ENCODE data around the gene SUPT3H. TPM values are rescaled to one million over a fixed set of nuclear protein-coding genes. Genes with fewer than 3 reads are reported as not detected.

The SUPT3H gene
- 7.1 TPM for total RNA-seq

GRCh38 chr6:45377554-45378333 is at the start of gene SUPT3H:
TSS of gene SUPT3H (minus strand) at chr6:45377934.
- Histone ChIP-seq H3K4me1 (ENCODE audit: insufficient read depth, low read length) (no peaks in the 10 kb centered on the region), H3K9me3 (ENCODE audit: low read depth, low read length) (no peaks in the 10 kb centered on the region), H3K4me3 (ENCODE audit: low read length) (peak within 1 kb of the TSS; percentile 75), H3K27me3 (ENCODE audit: insufficient read depth, low read length) (no peaks in the 10 kb centered on the region)

GRCh38 chr6:45426251-45426650 is 48.5 kb upstream of the SUPT3H start:
- Histone ChIP-seq H3K27me3 (ENCODE audit: insufficient read depth, low read length) (peaks cover 3% of the 10 kb centered on the region), H3K9me3 (ENCODE audit: low read depth, low read length) (no peaks in the 10 kb centered on the region), H3K4me3 (ENCODE audit: low read length) (no peak overlapping the region), H3K4me1 (ENCODE audit: insufficient read depth, low read length) (peaks cover 28% of the 10 kb centered on the region)

- Histone ChIP-seq H3K4me3 (ENCODE audit: low read length) (peak overlapping the region; percentile 79), H3K9me3 (ENCODE audit: low read depth, low read length) (no peaks in the 10 kb centered on the region), H3K4me1 (ENCODE audit: insufficient read depth, low read length) (peaks cover 45% of the 10 kb centered on the region), H3K27me3 (ENCODE audit: insufficient read depth, low read length) (peaks cover 16% of the 10 kb centered on the region)
Measured at GRCh38 chr6:45424451-45424861, 46.7 kb upstream of the SUPT3H start.

- no peaks in the 10 kb centered on the region for H3K9me3 ChIP-seq (ENCODE audit: low read depth, low read length)
- H3K27me3 ChIP-seq (ENCODE audit: insufficient read depth, low read length), result peaks cover 21% of the 10 kb centered on the region
- H3K4me1 ChIP-seq (ENCODE audit: insufficient read depth, low read length), result peaks cover 50% of the 10 kb centered on the region
- peak overlapping the region; percentile 79 for H3K4me3 ChIP-seq (ENCODE audit: low read length)
Measured at GRCh38 chr6:45423824-45424450, 46.2 kb upstream of the SUPT3H start.

GRCh38 chr6:45423111-45423823 is 45.5 kb upstream of the SUPT3H start:
- Histone ChIP-seq H3K4me1 (ENCODE audit: insufficient read depth, low read length) (peaks cover 50% of the 10 kb centered on the region), H3K4me3 (ENCODE audit: low read length) (peak overlapping the region; percentile 79), H3K27me3 (ENCODE audit: insufficient read depth, low read length) (peaks cover 28% of the 10 kb centered on the region), H3K9me3 (ENCODE audit: low read depth, low read length) (no peaks in the 10 kb centered on the region)

GRCh38 chr6:45422503-45423110 is 44.9 kb upstream of the SUPT3H start:
- peaks cover 46% of the 10 kb centered on the region for H3K4me1 ChIP-seq (ENCODE audit: insufficient read depth, low read length)
- peaks cover 31% of the 10 kb centered on the region for H3K27me3 ChIP-seq (ENCODE audit: insufficient read depth, low read length)

GRCh38 chr6:45421709-45422502 is 44.2 kb upstream of the SUPT3H start:
- Histone ChIP-seq H3K27me3 (ENCODE audit: insufficient read depth, low read length) (peaks cover 31% of the 10 kb centered on the region), H3K4me3 (ENCODE audit: low read length) (peak overlapping the region; percentile 79), H3K4me1 (ENCODE audit: insufficient read depth, low read length) (peaks cover 46% of the 10 kb centered on the region), H3K9me3 (ENCODE audit: low read depth, low read length) (no peaks in the 10 kb centered on the region)

More at GRCh38 chr6:45422503-45423110, 44.9 kb upstream of the SUPT3H start:
- peak overlapping the region; percentile 79 for H3K4me3 ChIP-seq (ENCODE audit: low read length)
- H3K9me3 ChIP-seq (ENCODE audit: low read depth, low read length), result no peaks in the 10 kb centered on the region

GRCh38 chr6:45420909-45421708 is 43.4 kb upstream of the SUPT3H start:
- peaks cover 31% of the 10 kb centered on the region for H3K27me3 ChIP-seq (ENCODE audit: insufficient read depth, low read length)
- peaks cover 46% of the 10 kb centered on the region for H3K4me1 ChIP-seq (ENCODE audit: insufficient read depth, low read length)
- H3K4me3 ChIP-seq (ENCODE audit: low read length), result peak overlapping the region; percentile 79
- no peaks in the 10 kb centered on the region for H3K9me3 ChIP-seq (ENCODE audit: low read depth, low read length)

- Histone ChIP-seq H3K9me3 (ENCODE audit: low read depth, low read length) (no peaks in the 10 kb centered on the region), H3K4me1 (ENCODE audit: insufficient read depth, low read length) (peaks cover 51% of the 10 kb centered on the region), H3K4me3 (ENCODE audit: low read length) (peak overlapping the region; percentile 79), H3K27me3 (ENCODE audit: insufficient read depth, low read length) (peaks cover 31% of the 10 kb centered on the region)
Measured at GRCh38 chr6:45420083-45420908, 42.6 kb upstream of the SUPT3H start.

- Histone ChIP-seq H3K4me3 (ENCODE audit: low read length) (peak overlapping the region; percentile 79), H3K9me3 (ENCODE audit: low read depth, low read length) (no peaks in the 10 kb centered on the region), H3K4me1 (ENCODE audit: insufficient read depth, low read length) (peaks cover 47% of the 10 kb centered on the region), H3K27me3 (ENCODE audit: insufficient read depth, low read length) (peaks cover 31% of the 10 kb centered on the region)
Measured at GRCh38 chr6:45419571-45420082, 41.9 kb upstream of the SUPT3H start.

- no peaks in the 10 kb centered on the region for H3K9me3 ChIP-seq (ENCODE audit: low read depth, low read length)
- no peak overlapping the region for H3K4me3 ChIP-seq (ENCODE audit: low read length)
- H3K4me1 ChIP-seq (ENCODE audit: insufficient read depth, low read length), result peaks cover 34% of the 10 kb centered on the region
- H3K27me3 ChIP-seq (ENCODE audit: insufficient read depth, low read length), result peaks cover 31% of the 10 kb centered on the region
Measured at GRCh38 chr6:45417436-45417835, 39.7 kb upstream of the SUPT3H start.

- H3K27me3 ChIP-seq (ENCODE audit: insufficient read depth, low read length), result peaks cover 31% of the 10 kb centered on the region
Measured at GRCh38 chr6:45416700-45417099, 39.0 kb upstream of the SUPT3H start.

More at GRCh38 chr6:45416700-45417099, 39.0 kb upstream of the SUPT3H start:
- Histone ChIP-seq H3K9me3 (ENCODE audit: low read depth, low read length) (no peaks in the 10 kb centered on the region), H3K4me3 (ENCODE audit: low read length) (no peak overlapping the region), H3K4me1 (ENCODE audit: insufficient read depth, low read length) (peaks cover 34% of the 10 kb centered on the region)
